Measurements from ENCODE around the gene TMEM168.

DNA sequence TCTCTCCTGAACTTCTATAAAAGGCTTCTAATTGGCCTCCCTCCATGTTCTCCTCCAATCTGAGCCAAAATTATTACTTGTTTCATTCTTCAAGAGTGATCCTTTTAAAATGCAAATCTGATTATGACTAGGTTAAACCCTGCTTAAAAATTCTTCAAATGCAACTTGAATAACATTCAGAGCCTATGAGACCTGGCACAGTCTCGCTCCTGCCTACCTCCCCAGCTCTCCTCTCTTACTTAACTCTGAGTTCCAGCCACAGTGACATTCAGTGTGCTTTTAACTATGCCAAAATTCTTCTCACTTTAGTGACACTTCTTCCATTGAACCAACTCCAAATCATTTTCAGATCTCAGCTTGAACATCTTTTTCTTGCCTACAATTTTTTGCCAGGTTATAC is 68.8 kb downstream of the TMEM168 start:
- TF ChIP-seq, protein P1, sequence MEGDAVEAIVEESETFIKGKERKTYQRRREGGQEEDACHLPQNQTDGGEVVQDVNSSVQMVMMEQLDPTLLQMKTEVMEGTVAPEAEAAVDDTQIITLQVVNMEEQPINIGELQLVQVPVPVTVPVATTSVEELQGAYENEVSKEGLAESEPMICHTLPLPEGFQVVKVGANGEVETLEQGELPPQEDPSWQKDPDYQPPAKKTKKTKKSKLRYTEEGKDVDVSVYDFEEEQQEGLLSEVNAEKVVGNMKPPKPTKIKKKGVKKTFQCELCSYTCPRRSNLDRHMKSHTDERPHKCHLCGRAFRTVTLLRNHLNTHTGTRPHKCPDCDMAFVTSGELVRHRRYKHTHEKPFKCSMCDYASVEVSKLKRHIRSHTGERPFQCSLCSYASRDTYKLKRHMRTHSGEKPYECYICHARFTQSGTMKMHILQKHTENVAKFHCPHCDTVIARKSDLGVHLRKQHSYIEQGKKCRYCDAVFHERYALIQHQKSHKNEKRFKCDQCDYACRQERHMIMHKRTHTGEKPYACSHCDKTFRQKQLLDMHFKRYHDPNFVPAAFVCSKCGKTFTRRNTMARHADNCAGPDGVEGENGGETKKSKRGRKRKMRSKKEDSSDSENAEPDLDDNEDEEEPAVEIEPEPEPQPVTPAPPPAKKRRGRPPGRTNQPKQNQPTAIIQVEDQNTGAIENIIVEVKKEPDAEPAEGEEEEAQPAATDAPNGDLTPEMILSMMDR (IDR thresholded peaks at IDR 0.05), result no peak
- TF ChIP-seq POLR2AphosphoS5 (IDR thresholded peaks at IDR 0.05) (no peak), EP300 (IDR thresholded peaks at IDR 0.05) (no peak), POLR2A (IDR thresholded peaks at IDR 0.05; ENCODE audit: low read depth) (no peak)
